Loucy (cell line): ENCODE measurements around the gene CDH24.

Experiments
- H2AFZ ChIP-seq: fragments of 200-600 bp; sonication (generic); 2 replicates; pipeline ENCODE4 v1.6.0; 2016; ENCODE audit warnings: antibody characterized with exemption, mild to moderate bottlenecking, low read length, moderate library complexity
- H3F3A ChIP-seq: fragments of 200-600 bp; 2 replicates; pipeline ENCODE4 v1.6.0; 2016; ENCODE audit warnings: antibody characterized with exemption, low read depth, mild to moderate bottlenecking
- H3K27me3 ChIP-seq: fragments of 200-600 bp; sonication (generic); 2 replicates; pipeline ENCODE4 v1.6.1; 2014; ENCODE audit warnings: low read length, mild to moderate bottlenecking; ENCODE audit not compliant: insufficient read depth, poor library complexity, severe bottlenecking
- H3K36me3 ChIP-seq: fragments of 200-600 bp; sonication (generic); 2 replicates; pipeline ENCODE4 v1.6.1; 2016; ENCODE audit warnings: low read length; ENCODE audit not compliant: insufficient read depth
- H3K4me1 ChIP-seq: fragments of 200-600 bp; sonication (generic); 2 replicates; pipeline ENCODE4 v1.5.1; 2014; ENCODE audit warnings: low read length, mild to moderate bottlenecking; ENCODE audit not compliant: insufficient read depth, poor library complexity, severe bottlenecking
- H3K4me2 ChIP-seq: fragments of 200-600 bp; sonication (generic); 2 replicates; pipeline ENCODE4 v1.6.0; 2014; ENCODE audit warnings: antibody characterized with exemption, low read length, low read depth, mild to moderate bottlenecking; ENCODE audit not compliant: poor library complexity, severe bottlenecking
- H3K4me3 ChIP-seq: fragments of 200-600 bp; sonication (generic); 2 replicates; pipeline ENCODE4 v1.5.1; 2014; ENCODE audit warnings: low read length, mild to moderate bottlenecking, mixed read lengths; ENCODE audit not compliant: poor library complexity, severe bottlenecking
- H3K79me2 ChIP-seq: fragments of 200-600 bp; sonication (generic); 2 replicates; pipeline ENCODE4 v1.6.1; 2014; ENCODE audit warnings: low read length; ENCODE audit not compliant: insufficient read depth
- H3K9ac ChIP-seq: fragments of 200-600 bp; sonication (generic); 2 replicates; pipeline ENCODE4 v1.6.0; 2014; ENCODE audit warnings: mild to moderate bottlenecking, low read depth, low read length, moderate library complexity; ENCODE audit not compliant: poor library complexity, severe bottlenecking
- H3K9me2 ChIP-seq: fragments of 200-600 bp; sonication (generic); replicated peaks from 2 replicates; pipeline ENCODE4 v1.6.1; 2016; ENCODE audit warnings: low read depth, low read length, mixed read lengths
- H3K9me3 ChIP-seq: fragments of 200-600 bp; sonication (generic); 2 replicates; pipeline ENCODE4 v1.6.1; 2014; ENCODE audit warnings: mild to moderate bottlenecking, antibody characterized with exemption, low read length, low read depth; ENCODE audit not compliant: insufficient read depth
- H4K20me1 ChIP-seq: fragments of 200-600 bp; sonication (generic); 2 replicates; pipeline ENCODE4 v1.6.0; 2014; ENCODE audit warnings: antibody characterized with exemption, low read length, mild to moderate bottlenecking; ENCODE audit not compliant: insufficient read depth, poor library complexity, severe bottlenecking
- CTCF ChIP-seq: fragments of 200-600 bp; sonication (generic); conservative IDR thresholded peaks from 2 replicates; pipeline ENCODE4 v1.5.1; 2014; ENCODE audit warnings: mild to moderate bottlenecking, antibody characterized with exemption, low read length
- EZH2phosphoT487 ChIP-seq: fragments of 200-600 bp; IDR thresholded peaks from 2 replicates; pipeline ENCODE4 v1.6.1; 2018; ENCODE audit warnings: antibody characterized with exemption, mild to moderate bottlenecking, moderate library complexity, borderline replicate concordance

Gene CDH24

DNA sequence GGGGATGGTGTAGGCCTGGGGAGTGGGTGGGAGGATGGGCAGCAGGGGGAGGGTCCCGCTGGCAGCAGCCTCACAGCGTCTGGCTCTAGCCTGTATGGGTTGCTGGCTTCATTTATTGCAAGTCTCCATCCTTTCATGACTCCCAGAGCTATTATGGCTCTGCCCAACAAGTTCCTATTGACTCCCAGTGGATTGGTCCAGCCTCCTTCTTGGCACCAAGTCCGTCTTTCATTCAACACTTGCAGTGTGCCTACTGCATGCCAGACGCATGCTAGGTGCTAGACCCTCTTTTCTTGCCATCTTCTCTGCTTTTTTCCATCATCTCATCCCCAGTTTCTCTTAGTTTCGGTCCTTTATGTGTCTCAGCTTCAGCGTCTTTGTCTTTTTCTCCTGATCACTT, 14.2 kb downstream of the CDH24 start:
- no peak overlapping the region for H2AFZ ChIP-seq
- H3K79me2 ChIP-seq, result no peaks in the 10 kb centered on the region
- H3K27me3 ChIP-seq, result no peaks in the 10 kb centered on the region
- H3K9ac ChIP-seq, result no peak overlapping the region
- H3K9me3 ChIP-seq, result no peaks in the 10 kb centered on the region
- H3K4me1 ChIP-seq, result no peaks in the 10 kb centered on the region
- no peaks in the 10 kb centered on the region for H4K20me1 ChIP-seq
- no peaks in the 10 kb centered on the region for H3F3A ChIP-seq
- no peaks in the 10 kb centered on the region for H3K9me2 ChIP-seq
- no peak overlapping the region for H3K4me2 ChIP-seq
- no peak for TF ChIP-seq EZH2phosphoT487
- TF ChIP-seq CTCF, result no peak
- no peak overlapping the region for H3K4me3 ChIP-seq
- H3K36me3 ChIP-seq, result no peaks in the 10 kb centered on the region

GRCh38 chr14:23042162-23042965, 15.0 kb downstream of the CDH24 start, which contains the start of gene PSMB11:
Gene PSMB11 (plus strand): TSS chr14:23042212. CDS start chr14:23042226, 14 bp downstream.
- H3K4me1 ChIP-seq, result no peaks in the 10 kb centered on the region
- no peaks in the 10 kb centered on the region for H3K27me3 ChIP-seq
- H3K36me3 ChIP-seq, result no peaks in the 10 kb centered on the region
- no peak within 1 kb of the TSS for H3K4me2 ChIP-seq
- no peaks in the 10 kb centered on the region for H3F3A ChIP-seq
- no peak within 1 kb of the TSS for H3K4me3 ChIP-seq
- TF ChIP-seq EZH2phosphoT487, result no peak
- TF ChIP-seq CTCF, result no peak
- H2AFZ ChIP-seq, result no peak within 1 kb of the TSS
- H3K9ac ChIP-seq, result no peak within 1 kb of the TSS
- no peaks in the 10 kb centered on the region for H3K9me3 ChIP-seq
- no peaks in the 10 kb centered on the region for H4K20me1 ChIP-seq
- H3K79me2 ChIP-seq, result no peaks in the 10 kb centered on the region
- no peaks in the 10 kb centered on the region for H3K9me2 ChIP-seq

- Histone ChIP-seq H3K9ac (no peak overlapping the region), H3K79me2 (no peaks in the 10 kb centered on the region), H3K4me1 (no peaks in the 10 kb centered on the region), H3K36me3 (no peaks in the 10 kb centered on the region), H3K4me2 (no peak overlapping the region), H2AFZ (no peak overlapping the region), H3K27me3 (no peaks in the 10 kb centered on the region), H3F3A (no peaks in the 10 kb centered on the region), H3K9me2 (no peaks in the 10 kb centered on the region), H4K20me1 (no peaks in the 10 kb centered on the region), H3K9me3 (no peaks in the 10 kb centered on the region), H3K4me3 (no peak overlapping the region)
- TF ChIP-seq EZH2phosphoT487, result no peak
- TF ChIP-seq CTCF, result no peak
These were observed 15.6 kb downstream of the CDH24 start for GRCh38 chr14:23041729-23042128.
